GM12891 (cell line): ENCODE data around the gene ST6GALNAC3.
"Not testable (repeated sequence)": the region's sequence is repeated elsewhere in the genome, so short reads cannot be mapped to it uniquely, and the experiment has no call there.

Source experiments
- DNase-seq: peaks from one replicate; pipeline ENCODE4 v3.0.0; 2011; ENCODE audit warnings: low spot score; ENCODE audit not compliant: insufficient read length
- FAIRE-seq: peaks from 2 replicates; lab custom pipeline; 2011; peaks lifted over from hg19 to GRCh38; lab: Jason Lieb, UNC
- PAX5 ChIP-seq: IDR thresholded peaks from 2 replicates; pipeline ENCODE4 v1.6.1; 2011; ENCODE audit warnings: low read length, moderate library complexity, mild to moderate bottlenecking; ENCODE audit not compliant: insufficient read depth, severe bottlenecking
- POLR2A ChIP-seq: IDR thresholded peaks from 2 replicates; pipeline ENCODE4 v1.6.1; 2011; ENCODE audit warnings: low read depth, low read length, control low read depth
- POLR2AphosphoS5 ChIP-seq: IDR thresholded peaks from 2 replicates; pipeline ENCODE4 v1.6.1; 2011; ENCODE audit warnings: low read depth, low read length, control low read depth
- POU2F2 ChIP-seq: IDR thresholded peaks from 2 replicates; pipeline ENCODE4 v1.6.1; 2011; ENCODE audit warnings: low read depth, mild to moderate bottlenecking, control low read depth, low read length, moderate library complexity
- SPI1 ChIP-seq: IDR thresholded peaks from 2 replicates; pipeline ENCODE4 v1.6.1; 2011; ENCODE audit warnings: low read depth, low read length, control low read depth
- TAF1 ChIP-seq: IDR thresholded peaks from 2 replicates; pipeline ENCODE4 v1.6.1; 2011; ENCODE audit warnings: low read depth, low read length, control low read depth

Gene ST6GALNAC3

GRCh38 chr1:76232666-76233065 lies 158.1 kb downstream of the ST6GALNAC3 start:
- TF ChIP-seq TAF1 = no peak
- no peak for TF ChIP-seq POLR2A
- TF ChIP-seq SPI1 = no peak
- FAIRE-seq (no peak), DNase-seq (no peak)

DNA sequence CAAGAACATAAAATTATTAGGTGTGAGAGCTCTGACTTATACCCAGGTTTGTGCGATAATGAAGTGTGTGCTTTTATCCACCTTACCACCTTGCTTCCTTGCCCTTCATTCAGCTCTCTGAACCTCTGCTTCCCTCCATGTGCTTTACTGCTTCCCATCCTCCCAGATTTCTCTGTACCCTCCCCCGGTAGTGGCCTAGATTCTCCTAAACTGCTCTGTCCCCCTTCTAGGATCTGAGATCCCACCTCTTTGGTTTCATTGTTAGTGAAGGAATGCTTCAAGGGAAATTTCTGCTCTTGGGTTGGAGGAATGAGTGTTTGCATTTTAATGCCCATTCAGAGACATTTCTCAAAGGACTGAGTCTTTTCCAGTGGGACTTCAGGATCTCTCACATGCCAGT lies 159.5 kb downstream of the ST6GALNAC3 start:
- FAIRE-seq = no peak
- TF ChIP-seq POLR2AphosphoS5 (no peak), TAF1 (no peak), POLR2A (no peak), PAX5 (no peak), POU2F2 (no peak), SPI1 (no peak)
- no peak for DNase-seq

GRCh38 chr1:76237211-76237610 lies 162.7 kb downstream of the ST6GALNAC3 start:
- no peak for FAIRE-seq
- no peak for DNase-seq
- TF ChIP-seq POLR2A (no peak), TAF1 (no peak), PAX5 (no peak), POLR2AphosphoS5 (no peak), SPI1 (no peak), POU2F2 (no peak)

GRCh38 chr1:76238094-76238628 lies 163.6 kb downstream of the ST6GALNAC3 start:
- no peak for FAIRE-seq
- TF ChIP-seq POLR2AphosphoS5 (no peak), PAX5 (no peak), SPI1 (no peak), TAF1 (no peak)
- no peak for DNase-seq

GRCh38 chr1:76239470-76239918 lies 164.9 kb downstream of the ST6GALNAC3 start:
- no peak for DNase-seq
- TF ChIP-seq TAF1 (no peak), POU2F2 (no peak), POLR2AphosphoS5 (no peak), SPI1 (no peak), PAX5 (no peak), POLR2A (no peak)
- FAIRE-seq = no peak

- FAIRE-seq (no peak), DNase-seq (no peak)
- TF ChIP-seq POLR2AphosphoS5 (no peak), TAF1 (no peak), PAX5 (no peak), POLR2A (no peak), POU2F2 (no peak), SPI1 (no peak)
These were observed 165.8 kb downstream of the ST6GALNAC3 start for GRCh38 chr1:76240316-76240715.

DNA sequence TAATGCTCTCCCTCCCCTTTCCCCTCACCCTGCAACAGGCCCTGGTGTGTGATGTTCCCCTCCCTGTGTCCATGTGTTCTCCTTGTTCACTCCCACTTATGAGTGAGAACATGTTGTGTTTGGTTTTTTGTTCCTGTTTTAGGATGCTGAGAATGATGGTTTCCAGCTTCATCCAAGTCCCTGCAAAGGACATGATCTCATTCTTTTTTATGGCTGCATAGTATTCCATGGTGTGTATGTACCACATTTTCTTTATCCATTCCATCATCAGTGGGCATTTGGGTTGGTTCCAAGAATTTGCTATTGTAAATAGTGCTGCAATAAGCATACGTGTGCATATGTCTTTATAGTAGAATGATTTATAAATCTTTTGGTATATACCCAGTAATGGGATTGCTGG lies 168.0 kb downstream of the ST6GALNAC3 start:
- not testable (repeated sequence) for DNase-seq, FAIRE-seq

DNA sequence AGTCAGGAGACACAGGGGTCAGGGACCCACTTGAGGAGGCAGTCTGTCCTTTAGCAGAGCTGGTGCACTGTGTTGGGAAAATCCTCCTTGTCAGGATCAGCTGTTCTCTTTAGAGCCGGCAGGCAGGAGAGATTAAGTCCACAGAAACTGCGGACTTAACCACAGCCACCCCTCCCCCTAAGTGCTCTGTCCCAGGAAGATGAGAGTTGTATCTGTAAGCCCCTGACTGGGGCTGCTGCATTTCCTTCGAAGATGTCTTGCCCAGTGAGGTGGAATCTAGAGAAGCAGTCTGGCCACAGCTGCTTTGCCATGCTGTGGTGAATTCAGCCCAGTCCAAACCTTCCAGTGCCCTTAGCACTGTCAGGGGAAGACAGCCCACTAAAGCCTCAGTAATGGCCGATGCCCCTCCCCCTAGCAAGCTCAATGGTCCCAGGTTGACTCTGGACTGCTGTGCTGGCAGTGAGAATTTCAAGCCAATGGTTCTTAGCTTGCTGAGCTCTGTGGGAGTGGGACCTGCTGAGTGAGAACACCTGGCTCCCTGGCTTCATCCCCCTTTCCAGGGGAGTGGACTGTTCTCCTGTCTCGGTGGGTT lies 172.8 kb downstream of the ST6GALNAC3 start:
- FAIRE-seq (no peak), DNase-seq (no peak)
- no peak for TF ChIP-seq SPI1
- TF ChIP-seq PAX5 = no peak
- TF ChIP-seq POLR2A = no peak
- TF ChIP-seq TAF1 = no peak
- TF ChIP-seq POU2F2 = no peak
- no peak for TF ChIP-seq POLR2AphosphoS5

- DNase-seq (no peak), FAIRE-seq (no peak)
- TF ChIP-seq SPI1 = no peak
- TF ChIP-seq POLR2A = no peak
- no peak for TF ChIP-seq TAF1
- TF ChIP-seq POLR2AphosphoS5 = no peak
- TF ChIP-seq POU2F2 = no peak
- TF ChIP-seq PAX5 = no peak
These were observed 175.7 kb downstream of the ST6GALNAC3 start for GRCh38 chr1:76250271-76250670.

DNA sequence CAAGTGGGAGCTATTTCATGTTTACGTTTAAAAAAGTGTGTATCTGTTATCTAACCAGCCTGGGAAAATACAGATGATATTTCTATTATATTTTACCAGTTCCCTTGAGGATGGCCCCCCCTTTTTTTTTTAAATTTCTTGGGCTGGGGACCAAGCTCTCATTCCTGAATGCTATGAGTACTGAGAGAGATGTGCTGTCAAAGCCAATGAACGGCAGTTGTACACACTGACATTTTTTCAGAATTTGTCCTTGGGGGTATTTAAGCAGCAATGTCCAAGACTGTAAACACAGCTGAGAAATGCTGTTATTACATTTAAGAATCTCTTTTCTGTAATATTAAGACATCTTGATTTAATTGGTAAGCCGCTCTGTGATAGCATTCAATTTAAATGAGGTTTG lies 177.9 kb downstream of the ST6GALNAC3 start:
- TF ChIP-seq SPI1 (no peak), PAX5 (no peak), TAF1 (no peak), POLR2AphosphoS5 (no peak), POU2F2 (no peak), POLR2A (no peak)

More for the DNA sequence above, 177.9 kb downstream of the ST6GALNAC3 start:
- no peak for DNase-seq
- FAIRE-seq = no peak
